Measurements from ENCODE around the gene CLCN5.

Gene CLCN5

GRCh38 chrX:49958727-49959485, 36.5 kb downstream of the CLCN5 start:
- ChIA-PET POLR2A (no interaction called here), CTCF (no interaction called here)
- Histone ChIP-seq H3K4me3 (ENCODE audit: low read depth, low read length) (no peak overlapping the region), H3K36me3 (ENCODE audit: control insufficient read depth in 2 of 2, insufficient read depth in 1 of 2, low read length in 2 of 2) (no peaks in the 10 kb centered on the region), H3K9me3 (ENCODE audit: control insufficient read depth, insufficient read depth, low read depth, low read length) (no peaks in the 10 kb centered on the region), H3K27ac (ENCODE audit: extremely low read depth, low read depth, low read length) (no peak overlapping the region), H3K4me1 (ENCODE audit: control insufficient read depth, insufficient read depth, low read length) (no peaks in the 10 kb centered on the region)
- no peak for TF ChIP-seq ZNF544 (tag by site-specific recombination; IDR thresholded peaks at IDR 0.05)
- TF ChIP-seq ZSCAN23 (tag by site-specific recombination; IDR thresholded peaks at IDR 0.05) = no peak
- TF ChIP-seq ZNF302 (tag by site-specific recombination; IDR thresholded peaks at IDR 0.05; ENCODE audit: low read depth) = no peak
- no peak for TF ChIP-seq ZNF501 (tag by site-specific recombination; IDR thresholded peaks at IDR 0.05)
- TF ChIP-seq ZNF10 (tag by site-specific recombination; IDR thresholded peaks at IDR 0.05) = no peak
- TF ChIP-seq ZNF214 (tag by site-specific recombination; IDR thresholded peaks at IDR 0.05; ENCODE audit: borderline replicate concordance) = no peak
- no peak for TF ChIP-seq ZXDB (tag by site-specific recombination; IDR thresholded peaks at IDR 0.05)
- TF ChIP-seq OVOL3 (tag by site-specific recombination; IDR thresholded peaks at IDR 0.05) = no peak
- TF ChIP-seq ZNF362 (tag by site-specific recombination; IDR thresholded peaks at IDR 0.05) = no peak
- TF ChIP-seq, protein P1, sequence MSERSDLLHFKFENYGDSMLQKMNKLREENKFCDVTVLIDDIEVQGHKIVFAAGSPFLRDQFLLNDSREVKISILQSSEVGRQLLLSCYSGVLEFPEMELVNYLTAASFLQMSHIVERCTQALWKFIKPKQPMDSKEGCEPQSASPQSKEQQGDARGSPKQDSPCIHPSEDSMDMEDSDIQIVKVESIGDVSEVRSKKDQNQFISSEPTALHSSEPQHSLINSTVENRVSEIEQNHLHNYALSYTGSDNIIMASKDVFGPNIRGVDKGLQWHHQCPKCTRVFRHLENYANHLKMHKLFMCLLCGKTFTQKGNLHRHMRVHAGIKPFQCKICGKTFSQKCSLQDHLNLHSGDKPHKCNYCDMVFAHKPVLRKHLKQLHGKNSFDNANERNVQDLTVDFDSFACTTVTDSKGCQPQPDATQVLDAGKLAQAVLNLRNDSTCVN (tag by site-specific recombination; optimal IDR thresholded peaks at IDR 0.05) = no peak
- TF ChIP-seq, protein P2, sequence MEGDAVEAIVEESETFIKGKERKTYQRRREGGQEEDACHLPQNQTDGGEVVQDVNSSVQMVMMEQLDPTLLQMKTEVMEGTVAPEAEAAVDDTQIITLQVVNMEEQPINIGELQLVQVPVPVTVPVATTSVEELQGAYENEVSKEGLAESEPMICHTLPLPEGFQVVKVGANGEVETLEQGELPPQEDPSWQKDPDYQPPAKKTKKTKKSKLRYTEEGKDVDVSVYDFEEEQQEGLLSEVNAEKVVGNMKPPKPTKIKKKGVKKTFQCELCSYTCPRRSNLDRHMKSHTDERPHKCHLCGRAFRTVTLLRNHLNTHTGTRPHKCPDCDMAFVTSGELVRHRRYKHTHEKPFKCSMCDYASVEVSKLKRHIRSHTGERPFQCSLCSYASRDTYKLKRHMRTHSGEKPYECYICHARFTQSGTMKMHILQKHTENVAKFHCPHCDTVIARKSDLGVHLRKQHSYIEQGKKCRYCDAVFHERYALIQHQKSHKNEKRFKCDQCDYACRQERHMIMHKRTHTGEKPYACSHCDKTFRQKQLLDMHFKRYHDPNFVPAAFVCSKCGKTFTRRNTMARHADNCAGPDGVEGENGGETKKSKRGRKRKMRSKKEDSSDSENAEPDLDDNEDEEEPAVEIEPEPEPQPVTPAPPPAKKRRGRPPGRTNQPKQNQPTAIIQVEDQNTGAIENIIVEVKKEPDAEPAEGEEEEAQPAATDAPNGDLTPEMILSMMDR (tag by site-specific recombination; IDR thresholded peaks at IDR 0.05) = no peak
- no peak for TF ChIP-seq ZFP3 (tag by site-specific recombination; IDR thresholded peaks at IDR 0.05; ENCODE audit: low read depth)
- no peak for TF ChIP-seq ZNF335 (tag by site-specific recombination; conservative IDR thresholded peaks at IDR 0.05)
- TF ChIP-seq ZNF560 (tag by site-specific recombination; IDR thresholded peaks at IDR 0.05; ENCODE audit: borderline replicate concordance) = no peak
- TF ChIP-seq, protein P3, sequence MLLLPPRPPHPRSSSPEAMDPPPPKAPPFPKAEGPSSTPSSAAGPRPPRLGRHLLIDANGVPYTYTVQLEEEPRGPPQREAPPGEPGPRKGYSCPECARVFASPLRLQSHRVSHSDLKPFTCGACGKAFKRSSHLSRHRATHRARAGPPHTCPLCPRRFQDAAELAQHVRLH (tag by site-specific recombination; IDR thresholded peaks at IDR 0.05) = no peak
- no peak for TF ChIP-seq ZNF660 (tag by site-specific recombination; IDR thresholded peaks at IDR 0.05)

DNA sequence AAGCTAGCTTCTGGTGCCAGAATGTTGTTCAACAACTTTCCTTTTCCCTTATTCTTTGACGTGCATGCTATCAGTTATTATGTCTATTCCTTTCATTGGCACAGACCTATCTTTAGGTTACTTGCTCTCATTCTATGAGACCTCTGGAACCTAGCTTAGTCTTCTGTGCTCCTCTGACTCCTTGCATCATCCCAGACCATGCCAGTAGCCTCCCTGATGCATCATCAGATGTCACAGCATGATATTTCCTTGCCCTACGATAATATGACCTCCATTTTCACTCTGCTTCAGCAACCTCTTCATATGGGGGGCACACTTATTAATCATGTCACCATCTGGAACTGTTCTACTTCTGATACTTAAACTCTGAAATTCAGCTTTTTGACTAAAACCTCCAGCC, 37.2 kb downstream of the CLCN5 start:
- no peak overlapping the region for H3K27ac ChIP-seq (ENCODE audit: extremely low read depth, low read depth, low read length)
- no peaks in the 10 kb centered on the region for H3K4me1 ChIP-seq (ENCODE audit: control insufficient read depth, insufficient read depth, low read length)
- H3K4me3 ChIP-seq (ENCODE audit: low read depth, low read length) = no peak overlapping the region
- no peaks in the 10 kb centered on the region for H3K9me3 ChIP-seq (ENCODE audit: control insufficient read depth, insufficient read depth, low read depth, low read length)
- ChIA-PET CTCF (no interaction called here), POLR2A (no interaction called here)
- TF ChIP-seq, protein P4, sequence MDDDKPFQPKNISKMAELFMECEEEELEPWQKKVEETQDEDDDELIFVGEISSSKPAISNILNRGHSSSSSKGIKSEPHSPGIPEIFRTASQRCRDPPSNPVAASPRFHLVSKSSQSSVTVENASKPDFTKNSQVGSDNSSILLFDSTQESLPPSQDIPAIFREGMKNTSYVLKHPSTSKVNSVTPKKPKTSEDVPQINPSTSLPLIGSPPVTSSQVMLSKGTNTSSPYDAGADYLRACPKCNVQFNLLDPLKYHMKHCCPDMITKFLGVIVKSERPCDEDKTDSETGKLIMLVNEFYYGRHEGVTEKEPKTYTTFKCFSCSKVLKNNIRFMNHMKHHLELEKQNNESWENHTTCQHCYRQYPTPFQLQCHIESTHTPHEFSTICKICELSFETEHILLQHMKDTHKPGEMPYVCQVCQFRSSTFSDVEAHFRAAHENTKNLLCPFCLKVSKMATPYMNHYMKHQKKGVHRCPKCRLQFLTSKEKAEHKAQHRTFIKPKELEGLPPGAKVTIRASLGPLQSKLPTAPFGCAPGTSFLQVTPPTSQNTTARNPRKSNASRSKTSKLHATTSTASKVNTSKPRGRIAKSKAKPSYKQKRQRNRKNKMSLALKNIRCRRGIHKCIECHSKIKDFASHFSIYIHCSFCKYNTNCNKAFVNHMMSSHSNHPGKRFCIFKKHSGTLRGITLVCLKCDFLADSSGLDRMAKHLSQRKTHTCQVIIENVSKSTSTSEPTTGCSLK (tag by site-specific recombination; IDR thresholded peaks at IDR 0.05) = no peak
- TF ChIP-seq ZNF560 (tag by site-specific recombination; IDR thresholded peaks at IDR 0.05; ENCODE audit: borderline replicate concordance) (no peak), ZBTB17 (tag by site-specific recombination; IDR thresholded peaks at IDR 0.05) (no peak), ZNF16 (tag by site-specific recombination; IDR thresholded peaks at IDR 0.05; ENCODE audit: low read depth) (no peak), ZNF654 (tag by site-specific recombination; IDR thresholded peaks at IDR 0.05; ENCODE audit: low read depth) (no peak), ZNF624 (tag by site-specific recombination; IDR thresholded peaks at IDR 0.05) (no peak), ZNF138 (tag by site-specific recombination; IDR thresholded peaks at IDR 0.05; ENCODE audit: borderline replicate concordance) (no peak)
- TF ChIP-seq, protein P5, sequence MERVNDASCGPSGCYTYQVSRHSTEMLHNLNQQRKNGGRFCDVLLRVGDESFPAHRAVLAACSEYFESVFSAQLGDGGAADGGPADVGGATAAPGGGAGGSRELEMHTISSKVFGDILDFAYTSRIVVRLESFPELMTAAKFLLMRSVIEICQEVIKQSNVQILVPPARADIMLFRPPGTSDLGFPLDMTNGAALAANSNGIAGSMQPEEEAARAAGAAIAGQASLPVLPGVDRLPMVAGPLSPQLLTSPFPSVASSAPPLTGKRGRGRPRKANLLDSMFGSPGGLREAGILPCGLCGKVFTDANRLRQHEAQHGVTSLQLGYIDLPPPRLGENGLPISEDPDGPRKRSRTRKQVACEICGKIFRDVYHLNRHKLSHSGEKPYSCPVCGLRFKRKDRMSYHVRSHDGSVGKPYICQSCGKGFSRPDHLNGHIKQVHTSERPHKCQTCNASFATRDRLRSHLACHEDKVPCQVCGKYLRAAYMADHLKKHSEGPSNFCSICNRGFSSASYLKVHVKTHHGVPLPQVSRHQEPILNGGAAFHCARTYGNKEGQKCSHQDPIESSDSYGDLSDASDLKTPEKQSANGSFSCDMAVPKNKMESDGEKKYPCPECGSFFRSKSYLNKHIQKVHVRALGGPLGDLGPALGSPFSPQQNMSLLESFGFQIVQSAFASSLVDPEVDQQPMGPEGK (tag by site-specific recombination; IDR thresholded peaks at IDR 0.05) = no peak
- TF ChIP-seq, protein P6, sequence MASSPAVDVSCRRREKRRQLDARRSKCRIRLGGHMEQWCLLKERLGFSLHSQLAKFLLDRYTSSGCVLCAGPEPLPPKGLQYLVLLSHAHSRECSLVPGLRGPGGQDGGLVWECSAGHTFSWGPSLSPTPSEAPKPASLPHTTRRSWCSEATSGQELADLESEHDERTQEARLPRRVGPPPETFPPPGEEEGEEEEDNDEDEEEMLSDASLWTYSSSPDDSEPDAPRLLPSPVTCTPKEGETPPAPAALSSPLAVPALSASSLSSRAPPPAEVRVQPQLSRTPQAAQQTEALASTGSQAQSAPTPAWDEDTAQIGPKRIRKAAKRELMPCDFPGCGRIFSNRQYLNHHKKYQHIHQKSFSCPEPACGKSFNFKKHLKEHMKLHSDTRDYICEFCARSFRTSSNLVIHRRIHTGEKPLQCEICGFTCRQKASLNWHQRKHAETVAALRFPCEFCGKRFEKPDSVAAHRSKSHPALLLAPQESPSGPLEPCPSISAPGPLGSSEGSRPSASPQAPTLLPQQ (tag by site-specific recombination; IDR thresholded peaks at IDR 0.05) = no peak
- no peaks in the 10 kb centered on the region for H3K36me3 ChIP-seq (ENCODE audit: control insufficient read depth in 2 of 2, insufficient read depth in 1 of 2, low read length in 2 of 2)
